Osteoblast (primary cell): ENCODE results near the gene SLC30A2. TPM values are rescaled to one million over a fixed set of nuclear protein-coding genes. Genes with fewer than 3 reads are reported as not detected.
A peak's percentile ranks its signal among the peaks of the same experiment; 100 is the strongest.

Experiments used
- DNase-seq: peaks from one replicate; pipeline ENCODE4 v3.0.0; 2011; ENCODE audit warnings: low spot score, mixed read lengths; ENCODE audit not compliant: insufficient read length; ENCODE audit errors: missing footprints
- H2AFZ ChIP-seq: 2 replicates; pipeline ENCODE4 v1.6.0; 2011; ENCODE audit warnings: mild to moderate bottlenecking, low read length
- H3K27ac ChIP-seq: 2 replicates; pipeline ENCODE4 v1.5.1; 2011; ENCODE audit warnings: mild to moderate bottlenecking, low read depth, low read length, moderate library complexity
- H3K27me3 ChIP-seq: 2 replicates; pipeline ENCODE4 v1.6.0; 2012; ENCODE audit warnings: mild to moderate bottlenecking, control low read depth, inconsistent platforms, low read length, moderate library complexity; ENCODE audit not compliant: insufficient read depth
- H3K36me3 ChIP-seq: 2 replicates; pipeline ENCODE4 v1.5.1; 2011; ENCODE audit warnings: mild to moderate bottlenecking, low read length, control low read depth, moderate library complexity; ENCODE audit not compliant: insufficient read depth
- H3K4me1 ChIP-seq: 2 replicates; pipeline ENCODE4 v1.5.1; 2011; ENCODE audit warnings: mild to moderate bottlenecking, low read length, control low read depth, moderate library complexity; ENCODE audit not compliant: insufficient read depth
- H3K4me2 ChIP-seq: 2 replicates; pipeline ENCODE4 v1.6.0; 2011; ENCODE audit warnings: mild to moderate bottlenecking, low read length; ENCODE audit not compliant: insufficient read depth
- H3K4me3 ChIP-seq: fragments of 200-600 bp; sonication (generic); 3 replicates; pipeline ENCODE4 v1.5.1; 2012; ENCODE audit warnings: mild to moderate bottlenecking, low read length, inconsistent platforms; ENCODE audit not compliant: insufficient read depth
- H3K79me2 ChIP-seq: 2 replicates; pipeline ENCODE4 v1.6.0; 2012; ENCODE audit warnings: mild to moderate bottlenecking, low read length, control low read depth, inconsistent platforms; ENCODE audit not compliant: insufficient read depth
- H3K9me3 ChIP-seq: 2 replicates; pipeline ENCODE4 v1.5.1; 2011; ENCODE audit warnings: low read depth, low read length, control low read depth
- H4K20me1 ChIP-seq: 2 replicates; pipeline ENCODE4 v1.6.0; 2012; ENCODE audit warnings: mild to moderate bottlenecking, low read length, control low read depth; ENCODE audit not compliant: insufficient read depth
- total RNA-seq: library from RNA; depleted of rRNA; stranded (reverse); fragments of >200 nt; gene quantifications from 2 replicates; pipeline ENCODE4 v1.2.3, GENCODE V29; 2012
- TF ChIP-seq, protein P1 (sequence below): IDR thresholded peaks from 2 replicates; pipeline ENCODE4 v1.5.1; 2011; ENCODE audit warnings: mild to moderate bottlenecking, low read depth, low read length, moderate library complexity; ENCODE audit errors: extremely low read depth

Gene SLC30A2
- total RNA-seq, 1 donor, result not detected

DNA sequence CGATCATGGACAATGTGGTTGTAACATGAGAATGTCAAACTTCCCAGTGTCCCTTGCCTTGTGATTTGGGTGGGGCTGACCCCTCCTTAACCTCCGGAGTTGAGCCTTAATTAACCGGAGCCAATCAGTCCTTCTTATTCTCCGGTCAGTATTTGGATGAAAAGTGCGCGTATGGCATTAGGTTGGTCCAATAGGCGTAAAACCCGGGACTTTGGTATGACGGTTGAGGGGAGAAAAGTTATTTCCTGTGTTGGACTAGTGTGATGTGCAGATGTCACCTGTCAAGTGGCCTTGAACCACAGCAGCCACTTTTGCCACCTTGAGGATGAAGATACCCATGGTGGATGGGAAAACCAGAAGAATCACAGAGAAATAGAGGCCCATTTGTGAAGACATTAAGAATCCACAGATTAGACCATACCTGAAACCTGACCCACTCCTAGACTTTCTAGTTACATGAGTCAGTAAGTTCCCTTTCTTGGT, 53.2 kb downstream of the SLC30A2 start:
- H3K27me3 ChIP-seq, result no peaks in the 10 kb centered on the region
- TF ChIP-seq, protein P1, sequence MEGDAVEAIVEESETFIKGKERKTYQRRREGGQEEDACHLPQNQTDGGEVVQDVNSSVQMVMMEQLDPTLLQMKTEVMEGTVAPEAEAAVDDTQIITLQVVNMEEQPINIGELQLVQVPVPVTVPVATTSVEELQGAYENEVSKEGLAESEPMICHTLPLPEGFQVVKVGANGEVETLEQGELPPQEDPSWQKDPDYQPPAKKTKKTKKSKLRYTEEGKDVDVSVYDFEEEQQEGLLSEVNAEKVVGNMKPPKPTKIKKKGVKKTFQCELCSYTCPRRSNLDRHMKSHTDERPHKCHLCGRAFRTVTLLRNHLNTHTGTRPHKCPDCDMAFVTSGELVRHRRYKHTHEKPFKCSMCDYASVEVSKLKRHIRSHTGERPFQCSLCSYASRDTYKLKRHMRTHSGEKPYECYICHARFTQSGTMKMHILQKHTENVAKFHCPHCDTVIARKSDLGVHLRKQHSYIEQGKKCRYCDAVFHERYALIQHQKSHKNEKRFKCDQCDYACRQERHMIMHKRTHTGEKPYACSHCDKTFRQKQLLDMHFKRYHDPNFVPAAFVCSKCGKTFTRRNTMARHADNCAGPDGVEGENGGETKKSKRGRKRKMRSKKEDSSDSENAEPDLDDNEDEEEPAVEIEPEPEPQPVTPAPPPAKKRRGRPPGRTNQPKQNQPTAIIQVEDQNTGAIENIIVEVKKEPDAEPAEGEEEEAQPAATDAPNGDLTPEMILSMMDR, result no peak
- no peak overlapping the region for H3K4me2 ChIP-seq
- peaks cover 16% of the 10 kb centered on the region for H3K4me1 ChIP-seq
- H3K36me3 ChIP-seq, result peaks cover 4% of the 10 kb centered on the region
- H3K27ac ChIP-seq, result no peak overlapping the region
- peaks cover 5% of the 10 kb centered on the region for H3K79me2 ChIP-seq
- H2AFZ ChIP-seq, result no peak overlapping the region
- H3K9me3 ChIP-seq, result no peaks in the 10 kb centered on the region
- no peak for DNase-seq
- H3K4me3 ChIP-seq, result no peak overlapping the region
- no peaks in the 10 kb centered on the region for H4K20me1 ChIP-seq

DNA sequence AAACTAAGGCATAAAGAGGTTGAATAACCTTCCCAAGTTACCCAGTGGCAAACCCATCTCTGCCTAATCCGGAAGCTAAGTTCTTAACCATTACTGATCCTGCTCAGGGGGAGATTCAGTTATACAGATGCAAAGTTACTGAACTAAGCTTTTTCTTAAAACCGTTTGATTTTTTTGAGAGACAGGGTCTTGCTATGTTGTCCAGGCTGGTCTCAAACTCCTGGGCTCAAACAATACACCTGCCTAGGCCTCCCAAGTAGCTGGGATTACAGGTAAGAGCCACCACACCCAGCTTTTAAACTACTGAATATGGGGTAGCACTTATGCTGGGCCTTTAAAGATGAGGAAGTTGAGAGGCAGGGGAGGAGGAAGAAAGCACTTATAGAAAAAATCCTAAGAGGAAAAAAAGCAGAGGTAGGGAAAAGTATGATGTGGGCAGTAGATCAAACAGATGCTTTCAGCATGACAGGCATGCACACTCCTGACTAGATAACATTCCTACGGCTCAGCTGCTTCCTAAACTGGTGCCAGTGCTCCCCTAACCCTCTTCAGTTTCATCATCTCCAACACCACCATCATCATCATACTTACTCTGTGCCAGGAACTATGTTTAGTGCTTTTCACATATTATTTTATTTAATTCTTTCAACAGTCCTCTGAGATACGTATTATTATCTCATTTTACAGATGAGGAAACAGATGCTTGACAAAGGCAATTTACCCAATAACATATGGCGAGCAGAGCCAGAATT, 53.8 kb downstream of the SLC30A2 start:
- Histone ChIP-seq H3K4me3 (no peak overlapping the region), H3K79me2 (peaks cover 2% of the 10 kb centered on the region), H4K20me1 (no peaks in the 10 kb centered on the region), H3K27ac (no peak overlapping the region), H3K4me2 (no peak overlapping the region), H3K4me1 (peaks cover 12% of the 10 kb centered on the region), H2AFZ (no peak overlapping the region), H3K27me3 (no peaks in the 10 kb centered on the region), H3K9me3 (no peaks in the 10 kb centered on the region), H3K36me3 (peaks cover 4% of the 10 kb centered on the region)
- DNase-seq, result no peak
- TF ChIP-seq, protein P1, result no peak

DNA sequence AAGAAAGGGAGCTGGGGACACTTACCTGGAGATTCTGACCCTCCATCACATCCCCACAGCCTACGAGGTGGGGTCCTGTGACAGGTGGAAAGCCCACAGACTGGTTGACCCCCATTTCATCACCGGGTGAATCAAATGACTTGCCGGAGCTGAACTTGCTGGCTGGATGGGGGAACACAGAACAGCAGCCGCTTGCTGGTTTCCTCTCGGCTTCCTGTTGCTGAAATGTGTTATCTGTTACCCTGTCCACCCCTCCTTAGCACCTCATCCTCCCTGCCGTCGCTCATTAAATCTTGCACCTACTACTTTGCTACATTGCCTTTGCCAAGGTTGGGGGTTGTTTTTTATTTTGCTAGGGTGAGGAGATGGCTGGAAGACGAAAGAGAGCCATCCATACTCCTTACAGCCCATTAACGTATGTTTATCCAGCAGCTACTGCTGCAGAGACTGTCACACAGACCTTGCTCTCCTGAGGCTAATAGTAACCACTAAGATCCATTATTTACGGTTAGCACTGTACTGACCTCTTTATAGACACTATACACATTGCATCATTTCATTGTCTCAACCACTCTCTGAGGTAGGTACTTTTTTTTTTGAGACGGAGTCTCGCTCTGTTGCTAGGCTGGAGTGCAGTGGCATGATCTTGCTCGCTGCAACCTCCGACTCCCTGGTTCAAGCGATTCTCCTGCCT, 55.1 kb downstream of the SLC30A2 start:
- Histone ChIP-seq H3K9me3 (no peaks in the 10 kb centered on the region), H3K4me3 (no peak overlapping the region), H4K20me1 (no peaks in the 10 kb centered on the region), H3K27ac (no peak overlapping the region), H3K79me2 (peaks cover 2% of the 10 kb centered on the region), H3K4me2 (no peak overlapping the region), H3K4me1 (peaks cover 7% of the 10 kb centered on the region), H2AFZ (no peak overlapping the region), H3K36me3 (peaks cover 6% of the 10 kb centered on the region), H3K27me3 (no peaks in the 10 kb centered on the region)
- TF ChIP-seq, protein P1, result no peak
- DNase-seq, result peak; percentile 54

DNA sequence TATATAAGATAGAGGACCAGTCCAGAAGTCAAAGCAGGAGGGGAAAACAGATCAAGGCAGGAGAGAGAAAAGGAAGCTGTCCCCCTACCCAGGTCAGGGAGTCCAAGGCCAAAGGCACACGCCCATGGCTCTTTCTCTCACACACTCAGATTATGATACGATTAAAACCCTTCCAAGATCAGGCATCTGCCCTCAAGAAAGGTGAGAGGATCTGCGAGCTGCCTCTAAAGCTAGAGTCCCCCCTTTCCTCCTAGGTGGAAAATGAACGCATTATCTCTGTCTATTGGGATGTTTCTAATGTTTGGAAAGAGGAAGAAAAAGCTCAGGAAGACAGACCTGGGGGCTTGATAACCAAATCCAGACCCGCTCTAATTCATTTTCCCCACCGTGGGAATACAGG, 55.7 kb downstream of the SLC30A2 start:
- peaks cover 7% of the 10 kb centered on the region for H3K4me1 ChIP-seq
- peaks cover 2% of the 10 kb centered on the region for H3K79me2 ChIP-seq
- H3K36me3 ChIP-seq, result peaks cover 10% of the 10 kb centered on the region
- no peaks in the 10 kb centered on the region for H4K20me1 ChIP-seq
- DNase-seq, result no peak
- no peaks in the 10 kb centered on the region for H3K9me3 ChIP-seq
- no peak overlapping the region for H3K27ac ChIP-seq
- no peak overlapping the region for H3K4me3 ChIP-seq
- no peaks in the 10 kb centered on the region for H3K27me3 ChIP-seq
- H3K4me2 ChIP-seq, result no peak overlapping the region
- no peak overlapping the region for H2AFZ ChIP-seq
- TF ChIP-seq, protein P1, result no peak
